H1 (cell line): ENCODE measurements around the gene FRMPD1. TPM values are rescaled to one million over a fixed set of nuclear protein-coding genes. Genes with fewer than 3 reads are reported as not detected.

Experiments
- CTCF ChIA-PET: fragments of 300-600 bp; sonication (Branson Sonifier 250); formaldehyde crosslinking; loops from one replicate; lab custom pipeline; 2021; ENCODE audit not compliant: partially characterized antibody; lab: Charles Lee
- POLR2A ChIA-PET: fragments of 300-600 bp; sonication (Branson Sonifier 250); formaldehyde crosslinking; loops from one replicate; lab custom pipeline; 2021; ENCODE audit warnings: inconsistent platforms; ENCODE audit not compliant: partially characterized antibody; lab: Charles Lee
- DNase-seq, 2 experiments: peaks; one replicate each; pipeline versions ENCODE4 v3.0.0 to v3.0.0-alpha.2; 2010 to 2022; ENCODE audit warnings: low spot score in 2 of 2, low read depth in 1 of 2, mixed read lengths in 1 of 2
- FAIRE-seq: peaks from 2 replicates; lab custom pipeline; 2011; peaks lifted over from hg19 to GRCh38; lab: Jason Lieb, UNC
- H2AFZ ChIP-seq: 2 replicates; pipeline ENCODE4 v1.8.1; 2012; ENCODE audit warnings: low read length, inconsistent platforms
- H2AK5ac ChIP-seq: 2 replicates; pipeline ENCODE4 v1.6.1; 2013; ENCODE audit warnings: low read depth, low read length
- H2BK120ac ChIP-seq: replicated peaks from 2 replicates; pipeline ENCODE3; 2013; ENCODE audit warnings: low read depth, low read length, inconsistent platforms
- H2BK12ac ChIP-seq: 2 replicates; pipeline ENCODE4 v1.6.1; 2013; ENCODE audit warnings: low read depth, low read length
- H2BK15ac ChIP-seq: 2 replicates; pipeline ENCODE4 v1.6.1; 2013; ENCODE audit warnings: low read length
- H2BK20ac ChIP-seq: 2 replicates; pipeline ENCODE4 v1.6.1; 2013; ENCODE audit warnings: low read length
- H2BK5ac ChIP-seq: 2 replicates; pipeline ENCODE4 v1.6.1; 2013; ENCODE audit warnings: low read depth, low read length
- H3K14ac ChIP-seq: 2 replicates; pipeline ENCODE4 v1.6.1; 2013; ENCODE audit warnings: inconsistent platforms; ENCODE audit not compliant: insufficient read length
- H3K18ac ChIP-seq: 2 replicates; pipeline ENCODE4 v1.6.1; 2013; ENCODE audit warnings: low read length; ENCODE audit errors: extremely low read depth
- H3K23ac ChIP-seq: 2 replicates; pipeline ENCODE4 v1.6.1; 2013; ENCODE audit warnings: inconsistent platforms; ENCODE audit not compliant: insufficient read length
- H3K23me2 ChIP-seq: 2 replicates; pipeline ENCODE4 v1.6.1; 2013; ENCODE audit warnings: low read depth, low read length
- H3K27ac ChIP-seq: 2 replicates; pipeline ENCODE4 v1.6.1; 2011; ENCODE audit warnings: low read depth, low read length, inconsistent platforms
- H3K27me3 ChIP-seq, 4 experiments: replicated peaks in 1 of 4; 1 replicate in 1 of 4; 2 replicates in 3 of 4; pipeline versions ENCODE4 v1.6.1 to v1.8.1; 2011 to 2013; ENCODE audit warnings: low read length in 3 of 4, mild to moderate bottlenecking in 3 of 4, inconsistent platforms in 2 of 4, mixed read lengths in 2 of 4, moderate library complexity in 1 of 4; ENCODE audit not compliant: control insufficient read depth in 3 of 4, insufficient read depth in 3 of 4; ENCODE audit errors: extremely low read depth in 1 of 4
- H3K36me3 ChIP-seq, 4 experiments: 2 replicates each; pipeline versions ENCODE4 v1.6.1 to v1.8.1; 2011 to 2013; ENCODE audit warnings: mild to moderate bottlenecking in 4 of 4, low read length in 3 of 4, moderate library complexity in 2 of 4, control low read depth in 1 of 4, inconsistent platforms in 1 of 4; ENCODE audit not compliant: insufficient read depth in 4 of 4, control insufficient read depth in 2 of 4
- H3K4ac ChIP-seq: replicated peaks from 2 replicates; pipeline ENCODE3; 2013; ENCODE audit warnings: low read length, low read depth, mixed read lengths, inconsistent platforms; ENCODE audit not compliant: insufficient read length
- H3K4me1 ChIP-seq, 4 experiments: replicated peaks in 1 of 4; 1 replicate in 1 of 4; 2 replicates in 3 of 4; pipeline versions ENCODE4 v1.6.1 to v1.8.1; 2011 to 2013; ENCODE audit warnings: low read length in 3 of 4, inconsistent platforms in 2 of 4, mixed read lengths in 1 of 4; ENCODE audit not compliant: insufficient read depth in 4 of 4, control insufficient read depth in 3 of 4
- H3K4me2 ChIP-seq, 2 experiments: 2 replicates each; pipeline versions ENCODE4 v1.6.1 to v1.8.1; 2011 to 2013; ENCODE audit warnings: low read depth in 2 of 2, low read length in 2 of 2, control low read depth in 1 of 2, inconsistent platforms in 1 of 2, mild to moderate bottlenecking in 1 of 2; ENCODE audit not compliant: insufficient read depth in 1 of 2
- H3K4me3 ChIP-seq, 4 experiments: fragments of 200-600, 300-600 bp in 1 of 4; sonication (generic), shearing (Covaris generic), sonication (Bioruptor Twin) in 1 of 4; 2 replicates each; pipeline versions ENCODE4 v1.5.1 to v1.8.1; 2011 to 2016; ENCODE audit warnings: low read length in 4 of 4, low read depth in 3 of 4, control low read depth in 2 of 4, inconsistent platforms in 2 of 4, mild to moderate bottlenecking in 2 of 4, mixed read lengths in 1 of 4, moderate library complexity in 1 of 4; ENCODE audit not compliant: insufficient read depth in 2 of 4; ENCODE audit errors: extremely low read depth in 1 of 4
- H3K56ac ChIP-seq: replicated peaks from 2 replicates; pipeline ENCODE3; 2013; ENCODE audit warnings: low read depth, mild to moderate bottlenecking, mixed read lengths, low read length, inconsistent platforms; ENCODE audit not compliant: insufficient read length
- H3K79me1 ChIP-seq: 2 replicates; pipeline ENCODE4 v1.6.1; 2013; ENCODE audit warnings: low read depth, low read length, control low read depth
- H3K79me2 ChIP-seq, 2 experiments: 2 replicates each; pipeline versions ENCODE4 v1.6.1 to v1.8.1; 2012 to 2013; ENCODE audit warnings: low read length in 2 of 2, mild to moderate bottlenecking in 2 of 2, inconsistent platforms in 1 of 2; ENCODE audit not compliant: insufficient read depth in 2 of 2, control insufficient read depth in 1 of 2
- H3K9ac ChIP-seq, 4 experiments: replicated peaks in 1 of 4; 1 replicate in 1 of 4; 2 replicates in 3 of 4; pipeline versions ENCODE4 v1.6.1 to v1.8.1; 2011 to 2013; ENCODE audit warnings: low read depth in 3 of 4, low read length in 3 of 4, control low read depth in 2 of 4, mild to moderate bottlenecking in 2 of 4, moderate library complexity in 2 of 4, inconsistent platforms in 1 of 4; ENCODE audit errors: extremely low read depth in 1 of 4
- H3K9me3 ChIP-seq, 2 experiments: 2 replicates each; pipeline versions ENCODE4 v1.6.1 to v1.8.1; 2012 to 2013; ENCODE audit warnings: mild to moderate bottlenecking in 2 of 2, moderate library complexity in 2 of 2, control low read depth in 1 of 2, inconsistent platforms in 1 of 2, low read depth in 1 of 2, low read length in 1 of 2, mixed read lengths in 1 of 2; ENCODE audit not compliant: insufficient read depth in 2 of 2
- H4K20me1 ChIP-seq, 2 experiments: replicated peaks in 1 of 2; 2 replicates each; pipeline versions ENCODE3 to v1.8.1; 2011 to 2013; ENCODE audit warnings: inconsistent platforms in 2 of 2, low read length in 2 of 2, mild to moderate bottlenecking in 1 of 2; ENCODE audit not compliant: insufficient read depth in 2 of 2, control insufficient read depth in 1 of 2
- H4K5ac ChIP-seq: 2 replicates; pipeline ENCODE4 v1.6.1; 2013; ENCODE audit warnings: low read length, low read depth, mixed read lengths, inconsistent platforms; ENCODE audit not compliant: insufficient read length
- H4K8ac ChIP-seq: 2 replicates; pipeline ENCODE4 v1.8.0; 2013; ENCODE audit warnings: mild to moderate bottlenecking, moderate library complexity, low read length, inconsistent platforms; ENCODE audit not compliant: insufficient read depth; ENCODE audit errors: extremely low read depth
- H4K91ac ChIP-seq: replicated peaks from 2 replicates; pipeline ENCODE3; 2013; ENCODE audit warnings: low read length, mixed read lengths, inconsistent platforms; ENCODE audit not compliant: insufficient read length
- BACH1 ChIP-seq: IDR thresholded peaks from 2 replicates; pipeline ENCODE4 v1.6.1; 2012; ENCODE audit warnings: low read length, improper control_type of control experiment
- BCL11A ChIP-seq, 2 experiments: IDR thresholded peaks; one replicate each; pipeline ENCODE4 v1.6.1; 2011; ENCODE audit warnings: low read depth in 2 of 2, low read length in 2 of 2, mild to moderate bottlenecking in 2 of 2
- CBX5 ChIP-seq: fragments of 300-800, 300-1000 bp; sonication (generic); IDR thresholded peaks from 2 replicates; pipeline ENCODE4 v1.7.1; 2016; ENCODE audit warnings: antibody characterized with exemption, low read length, low read depth
- CBX8 ChIP-seq: fragments of 300-800, 300-1000 bp; sonication (generic); IDR thresholded peaks from 2 replicates; pipeline ENCODE4 v1.7.1; 2016; ENCODE audit warnings: low read depth, low read length, borderline replicate concordance
- EGR1 ChIP-seq: IDR thresholded peaks from 2 replicates; pipeline ENCODE4 v1.6.1; 2011; ENCODE audit warnings: low read depth, low read length, borderline replicate concordance
- EZH2 ChIP-seq: fragments of 200-600 bp; sonication (generic); IDR thresholded peaks from 2 replicates; pipeline ENCODE4 v1.7.1; 2012; ENCODE audit warnings: low read depth, mild to moderate bottlenecking, moderate library complexity, low read length, inconsistent platforms; ENCODE audit not compliant: severe bottlenecking
- JUN ChIP-seq: IDR thresholded peaks from 2 replicates; pipeline ENCODE4 v1.6.1; 2011; ENCODE audit warnings: low read depth, mild to moderate bottlenecking, improper control_type of control experiment, low read length
- MAFK ChIP-seq: IDR thresholded peaks from 2 replicates; pipeline ENCODE4 v1.6.1; 2012; ENCODE audit warnings: low read depth, mild to moderate bottlenecking, improper control_type of control experiment, low read length
- PHF8 ChIP-seq: fragments of 200-600 bp; sonication (generic); conservative IDR thresholded peaks from 2 replicates; pipeline ENCODE4 v1.7.1; 2012; ENCODE audit warnings: low read depth, mild to moderate bottlenecking, inconsistent platforms, low read length, moderate library complexity
- POU5F1 ChIP-seq: IDR thresholded peaks from 2 replicates; pipeline ENCODE4 v1.6.1; 2011; ENCODE audit warnings: low read depth, mild to moderate bottlenecking, low read length, moderate library complexity
- SIN3A ChIP-seq, 2 experiments: IDR thresholded peaks in 1 of 2; conservative IDR thresholded peaks in 1 of 2; 2 replicates each; pipeline ENCODE4 v1.6.1; 2011 to 2012; ENCODE audit warnings: low read length in 2 of 2, improper control_type of control experiment in 1 of 2, low read depth in 1 of 2, mild to moderate bottlenecking in 1 of 2
- SIX5 ChIP-seq: IDR thresholded peaks from 2 replicates; pipeline ENCODE4 v1.6.1; 2011; ENCODE audit warnings: mild to moderate bottlenecking, low read depth, low read length
- SP4 ChIP-seq: IDR thresholded peaks from 2 replicates; pipeline ENCODE4 v1.6.1; 2012; ENCODE audit warnings: low read length, inconsistent platforms
- WGBS, 2 experiments: shearing (Covaris generic) in 1 of 2; methylation state at CpG; one replicate each; pipeline versions ENCODE4 v1.1.6 to v1.1.7; 2013 to 2015; ENCODE audit warnings: low lambda C conversion rate in 2 of 2, mixed read lengths in 2 of 2, inconsistent platforms in 1 of 2, low coverage in 1 of 2, missing lambda C conversion rate in 1 of 2; ENCODE audit not compliant: insufficient replicate concordance in 2 of 2, insufficient coverage in 1 of 2, insufficient read length in 1 of 2; ENCODE audit errors: extremely low coverage in 1 of 2, missing lambda C conversion rate in 1 of 2; 5-methylcytosine and 5-hydroxymethylcytosine counted together
- polyA plus RNA-seq, 7 experiments: library from polyadenylated mRNA; depleted of rRNA in 3 of 7; stranded (reverse) in 5 of 7; unstranded in 2 of 7; fragments of >200 nt in 5 of 7; fragments of 200-250 nt in 2 of 7; gene quantifications; 1 replicate in 5 of 7; 2 replicates in 1 of 7; 4 replicates in 1 of 7; pipeline versions ENCODE4 v1.2.1 to v1.2.3, GENCODE V29; 2011 to 2013; ENCODE audit warnings: missing spikeins in 2 of 7, mixed read lengths in 2 of 7
- total RNA-seq: library from RNA; stranded (reverse); fragmentation: NEBNext Ultra II Directional; extraction: Animal tissue kit (Norgen Biotek cat#: 25700); gene quantifications from 2 replicates; pipeline ENCODE4 v1.2.1, GENCODE V29; 2021
- TF ChIP-seq, protein P1 (sequence below): IDR thresholded peaks from 2 replicates; pipeline ENCODE4 v1.6.1; 2012; ENCODE audit warnings: inconsistent platforms

The FRMPD1 gene
- total and polyA plus RNA-seq, 2 of the 8 experiments (the other 6 are each of a cell fraction or from before 2014, with no cell fraction given) = 0.27 to 0.32 TPM

GRCh38 chr9:37677435-37677834 is 26.7 kb downstream of the FRMPD1 start:
- Histone ChIP-seq H2BK5ac (no peak overlapping the region), H3K27ac (no peak overlapping the region)
- TF ChIP-seq JUN (no peak), CBX5 (no peak), MAFK (no peak), SP4 (no peak), SIN3A (conservative IDR thresholded peaks at IDR 0.05 in 1 of 2, IDR thresholded peaks at IDR 0.05 in 1 of 2; ENCODE audit: low read depth in 1 of 2, low read length in 2 of 2) (no peak), PHF8 (no peak), SIX5 (no peak), BACH1 (no peak), BCL11A (IDR thresholded peaks at IDR 0.05; ENCODE audit: low read depth in 2 of 2, low read length in 2 of 2) (no peak), EZH2 (no peak), POU5F1 (no peak), EGR1 (no peak), CBX8 (no peak)
- TF ChIP-seq, protein P1, sequence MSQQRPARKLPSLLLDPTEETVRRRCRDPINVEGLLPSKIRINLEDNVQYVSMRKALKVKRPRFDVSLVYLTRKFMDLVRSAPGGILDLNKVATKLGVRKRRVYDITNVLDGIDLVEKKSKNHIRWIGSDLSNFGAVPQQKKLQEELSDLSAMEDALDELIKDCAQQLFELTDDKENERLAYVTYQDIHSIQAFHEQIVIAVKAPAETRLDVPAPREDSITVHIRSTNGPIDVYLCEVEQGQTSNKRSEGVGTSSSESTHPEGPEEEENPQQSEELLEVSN = no peak

More at GRCh38 chr9:37677435-37677834, 26.7 kb downstream of the FRMPD1 start:
- H4K91ac ChIP-seq = no peak overlapping the region
- DNase-seq (no peak), FAIRE-seq (no peak)
- H3K36me3 ChIP-seq = no peaks in the 10 kb centered on the region
- no peak overlapping the region for H2BK15ac ChIP-seq
- WGBS, 2 experiments = 93% methylated on average over 2 of the region's 2 CpGs; no CpG with 5 or more reads in 1 of the 2 experiments
- no peak overlapping the region for H3K23ac ChIP-seq
- no peaks in the 10 kb centered on the region for H3K23me2 ChIP-seq
- no peaks in the 10 kb centered on the region for H3K27me3 ChIP-seq
- peaks cover 0 to 5% of the 10 kb centered on the region in 2 experiments; a peak in 1 of 4 replicates for H3K9me3 ChIP-seq
- no peak overlapping the region for H4K5ac ChIP-seq
- H2BK120ac ChIP-seq = no peak overlapping the region
- no peaks in the 10 kb centered on the region for H3K79me2 ChIP-seq
- no peaks in the 10 kb centered on the region for H3K4me1 ChIP-seq
- no peak overlapping the region for H3K9ac ChIP-seq
- ChIA-PET CTCF (interaction anchor here (0.6 kb wide), 1 partner anchor 34 kb away, joined by 3 read pairs; no protein-coding TSS in a partner anchor), POLR2A (no interaction called here)
- no peak overlapping the region for H3K56ac ChIP-seq
- H4K20me1 ChIP-seq = peaks cover 0 to 2% of the 10 kb centered on the region in 2 experiments
- no peak overlapping the region for H3K18ac ChIP-seq
- H3K4me3 ChIP-seq = no peak overlapping the region
- no peak overlapping the region for H3K14ac ChIP-seq
- H2AFZ ChIP-seq = no peak overlapping the region
- no peak overlapping the region for H4K8ac ChIP-seq
- H2AK5ac ChIP-seq = no peak overlapping the region
- no peaks in the 10 kb centered on the region for H3K79me1 ChIP-seq
- H3K4me2 ChIP-seq = no peak overlapping the region
- no peak overlapping the region for H3K4ac ChIP-seq
- no peak overlapping the region; the same call in 1 of the 2 replicates for H2BK12ac ChIP-seq
- no peak overlapping the region for H2BK20ac ChIP-seq
